GM19372 (cell line): ENCODE data around the gene HSPA9.

Experiments used
- ATAC-seq: cut with Tn5 transposase; IDR thresholded peaks from one replicate; pipeline ENCODE4 v1.9.1; 2021; ENCODE audit warnings: mild to moderate bottlenecking, low read depth, moderate library complexity; ENCODE audit not compliant: unreplicated experiment

Gene HSPA9

GRCh38 chr5:138596105-138596881 lies 21.1 kb upstream of the HSPA9 start:
- no peak for ATAC-seq

DNA sequence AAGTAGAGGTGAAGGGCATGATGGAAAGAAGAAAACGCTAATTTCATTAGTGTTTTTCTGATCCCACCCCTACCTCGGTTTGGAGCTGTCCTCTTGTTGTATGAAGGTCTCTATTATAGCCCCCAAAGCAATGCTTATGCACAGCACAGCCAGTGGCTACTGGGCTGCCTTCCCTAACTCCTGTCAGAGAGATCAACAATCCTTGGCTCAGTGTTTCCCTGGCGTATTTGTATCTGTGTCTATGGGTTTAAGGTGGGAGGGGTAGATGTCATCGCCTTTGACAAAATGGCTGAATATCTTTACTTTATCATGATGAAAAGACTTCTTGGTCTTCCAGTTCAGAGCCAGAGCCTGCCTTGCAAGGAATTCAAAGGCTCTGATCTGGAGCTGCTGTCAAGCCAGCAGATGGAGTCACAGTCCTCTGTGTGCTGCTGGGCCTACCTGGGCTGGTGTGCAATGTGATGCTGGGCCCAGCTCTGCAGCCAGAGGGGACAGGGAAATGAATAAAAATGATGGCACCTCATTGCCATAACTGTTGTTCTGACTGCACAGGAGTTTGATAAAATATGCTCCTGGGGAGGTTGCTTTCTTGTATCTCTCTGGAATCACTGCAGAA lies 20.1 kb upstream of the HSPA9 start:
- no peak for ATAC-seq

- no peak for ATAC-seq
Measured at GRCh38 chr5:138594305-138595058, 19.3 kb upstream of the HSPA9 start.

DNA sequence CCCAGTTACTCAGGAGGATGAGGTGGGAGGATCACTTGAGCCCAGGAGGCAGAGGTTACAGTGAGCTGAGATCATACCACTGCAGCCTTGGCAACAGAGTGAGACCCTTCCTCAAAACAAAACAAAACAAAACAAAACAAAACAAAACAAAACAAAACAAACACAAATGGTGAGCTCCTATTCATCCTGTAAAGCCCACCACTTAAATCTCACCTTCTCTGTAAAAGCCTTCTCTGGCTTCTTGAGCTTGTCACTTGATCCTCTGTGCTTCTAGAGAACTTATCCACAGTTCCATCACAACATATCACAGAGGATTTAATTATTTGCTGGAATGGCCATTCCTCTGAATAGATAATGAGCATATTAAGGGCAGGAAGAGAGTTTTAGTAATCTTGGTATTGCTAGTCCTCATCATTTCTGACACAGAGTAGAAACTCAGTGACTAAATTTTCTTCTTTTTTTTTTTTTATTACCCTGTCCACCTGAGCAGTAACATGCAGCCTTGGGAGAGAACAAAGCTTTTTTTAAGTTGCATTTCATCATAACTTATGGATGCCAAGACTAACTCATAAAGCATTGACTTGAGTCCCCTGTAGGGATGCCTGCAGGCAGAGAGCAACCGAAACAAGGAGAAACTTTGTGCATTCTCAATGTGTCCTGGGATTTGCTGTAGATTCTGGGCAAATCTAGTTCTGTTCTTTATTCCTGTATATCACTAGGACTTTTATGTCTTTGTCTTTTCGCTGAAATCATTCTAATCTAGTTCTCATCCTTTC lies 13.0 kb upstream of the HSPA9 start:
- no peak for ATAC-seq

DNA sequence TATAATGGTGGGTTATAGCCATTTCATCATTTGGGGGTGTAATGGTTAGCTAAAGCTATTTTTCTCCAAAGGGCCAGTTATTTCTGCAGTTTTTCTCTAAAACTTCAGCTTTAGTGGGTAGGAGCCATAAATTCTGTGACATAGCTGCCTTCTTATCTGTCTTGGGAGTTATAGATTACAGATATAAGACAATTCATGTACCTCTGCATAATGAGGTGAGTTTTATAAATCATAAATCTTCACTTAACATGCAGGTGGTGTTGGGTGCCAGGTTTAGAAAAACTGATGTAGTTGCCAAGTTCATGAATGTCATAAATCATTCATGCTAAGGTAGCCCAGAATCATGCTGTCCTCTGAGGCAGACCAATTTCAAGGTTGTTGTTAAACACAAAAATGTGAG lies 10.0 kb upstream of the HSPA9 start:
- no peak for ATAC-seq

DNA sequence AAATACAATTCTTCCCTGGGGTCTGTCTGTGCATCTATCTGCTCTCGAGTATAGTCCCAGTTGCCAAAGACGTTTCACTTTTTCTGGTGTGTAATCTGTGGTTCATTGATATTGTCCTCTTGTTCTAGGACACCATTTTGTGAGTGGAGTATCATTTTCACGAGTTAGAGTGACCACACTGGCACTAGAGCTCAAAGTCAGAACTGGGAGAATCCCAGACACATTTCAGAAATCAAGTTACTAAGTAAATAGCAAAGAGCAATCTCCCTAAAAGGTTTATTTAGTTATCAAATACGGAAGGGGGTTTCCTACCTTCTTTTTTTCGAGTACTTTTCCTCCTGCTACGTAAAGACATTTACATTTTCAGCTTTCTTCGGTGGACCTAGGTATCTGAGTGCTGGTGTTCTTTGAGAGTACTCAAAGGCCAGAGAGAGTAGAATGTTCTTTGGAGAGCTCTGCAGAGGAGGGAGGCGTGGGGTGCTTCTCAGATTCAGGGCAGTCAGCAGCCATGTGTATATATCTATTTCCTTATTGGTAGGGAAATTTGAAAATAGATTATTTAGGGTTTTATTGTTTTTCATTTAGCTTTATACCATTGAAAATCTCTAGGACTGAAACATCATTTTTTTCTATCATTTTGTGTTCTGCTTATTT lies 8.9 kb upstream of the HSPA9 start:
- no peak for ATAC-seq

- ATAC-seq: no peak
Measured at GRCh38 chr5:138582959-138583358, 7.8 kb upstream of the HSPA9 start.

GRCh38 chr5:138580777-138581176 lies 5.6 kb upstream of the HSPA9 start:
- ATAC-seq: no peak

- no peak for ATAC-seq
Measured at GRCh38 chr5:138580001-138580400, 4.8 kb upstream of the HSPA9 start.

DNA sequence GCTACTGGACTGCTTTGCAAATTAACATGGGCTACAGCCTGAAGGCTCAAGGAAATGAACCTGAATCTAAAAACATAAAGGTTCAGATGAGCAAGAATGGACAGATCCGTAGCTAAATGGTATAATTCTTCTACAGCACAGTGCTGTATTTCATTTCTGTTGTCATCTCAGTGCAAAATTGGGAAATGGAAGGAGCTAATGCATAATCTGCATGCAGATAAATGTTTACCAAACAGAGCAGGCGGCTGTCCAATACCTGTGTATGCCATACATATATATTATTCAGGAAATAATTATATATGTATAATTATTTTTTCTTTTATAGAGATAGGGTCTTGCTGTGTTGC lies 4.3 kb upstream of the HSPA9 start:
- no peak for ATAC-seq

GRCh38 chr5:138577452-138577851 lies 2.3 kb upstream of the HSPA9 start:
- no peak for ATAC-seq

GRCh38 chr5:138574744-138575193 lies 432 bp downstream of the HSPA9 start:
- ATAC-seq: no peak

DNA sequence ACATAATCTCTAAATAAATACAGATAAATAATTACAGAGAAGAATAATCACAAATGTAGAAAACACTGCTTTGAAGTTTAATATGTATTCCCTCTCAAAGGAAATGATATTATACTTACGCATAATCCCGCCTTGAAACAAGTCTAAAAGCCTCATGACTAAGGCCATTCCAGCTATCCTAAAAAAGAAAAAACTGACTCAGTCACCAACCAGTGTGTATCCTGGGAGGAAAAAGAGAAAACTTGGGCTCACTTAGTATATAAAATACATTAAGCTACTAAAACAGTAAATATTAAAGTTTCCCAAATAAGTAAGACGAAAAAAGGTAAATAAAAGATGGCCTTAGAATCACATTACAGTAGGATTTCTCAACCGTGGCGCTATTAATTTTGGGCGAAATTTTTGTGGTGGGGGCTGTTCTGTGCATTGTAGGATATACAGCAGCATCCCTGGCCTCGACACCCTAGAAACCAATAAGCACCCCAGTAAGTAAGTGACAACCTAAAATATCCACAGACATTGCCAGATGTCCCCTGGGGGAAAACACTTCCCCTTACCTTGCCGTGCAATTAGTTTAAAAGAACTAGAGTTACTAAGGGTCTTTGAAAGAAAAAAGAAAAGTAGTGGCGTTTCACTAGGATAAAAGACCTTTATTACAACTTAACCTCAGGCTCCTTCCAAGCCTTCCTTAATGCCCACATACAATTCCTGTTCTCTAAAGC lies 1.1 kb downstream of the HSPA9 start:
- ATAC-seq: no peak

- ATAC-seq: no peak
Measured at GRCh38 chr5:138573223-138573622, 2.0 kb downstream of the HSPA9 start.

DNA sequence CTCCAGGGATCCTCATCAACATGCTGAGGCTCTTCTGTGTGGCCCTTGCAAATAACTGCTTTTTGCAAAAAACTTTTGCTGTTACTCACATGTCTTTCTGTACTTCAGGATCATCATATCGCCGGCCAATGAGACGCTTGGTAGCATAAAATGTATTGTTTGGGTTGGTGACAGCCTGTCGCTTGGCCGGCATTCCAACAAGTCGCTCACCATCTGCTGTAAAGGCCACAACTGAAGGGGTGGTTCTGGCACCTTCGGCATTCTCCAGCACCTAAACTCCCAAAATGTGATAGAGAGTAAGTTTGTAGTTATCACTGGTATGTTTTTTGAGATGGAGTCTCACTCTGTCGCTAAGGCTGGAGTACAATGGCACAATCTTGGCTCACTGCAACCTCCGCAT lies 4.3 kb downstream of the HSPA9 start:
- ATAC-seq: no peak

DNA sequence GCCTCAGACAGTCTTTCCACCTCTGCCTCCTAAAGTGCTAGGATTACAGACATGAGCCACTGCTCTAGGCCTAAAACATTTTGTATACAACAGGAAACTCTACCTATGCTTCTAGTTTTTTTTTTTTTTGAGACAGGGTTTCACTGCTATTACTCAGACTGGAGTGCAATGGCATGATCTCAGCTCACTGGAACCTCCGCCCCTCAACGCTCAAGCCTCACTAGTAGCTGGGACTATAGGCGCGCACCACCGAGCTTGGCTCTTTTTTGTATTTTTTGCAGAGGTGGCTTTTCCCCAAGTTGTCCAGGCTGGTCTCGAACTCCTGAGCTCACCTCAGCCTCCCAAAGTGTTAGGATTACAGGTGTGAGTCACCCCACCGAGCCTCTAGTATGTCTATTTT lies 5.4 kb downstream of the HSPA9 start:
- ATAC-seq: no peak

- no peak for ATAC-seq
Measured at GRCh38 chr5:138568061-138568824, 7.0 kb downstream of the HSPA9 start.

- no peak for ATAC-seq
Measured at GRCh38 chr5:138566792-138567191, 8.4 kb downstream of the HSPA9 start.
